HG02973 (cell line): ENCODE results near the gene STPG4.
"Not testable (repeated sequence)": the region's sequence is repeated elsewhere in the genome, so short reads cannot be mapped to it uniquely, and the experiment has no call there.

Source experiments
- ATAC-seq: cut with Tn5 transposase; IDR thresholded peaks from one replicate; pipeline ENCODE4 v1.9.1; 2021; ENCODE audit warnings: moderate library complexity; ENCODE audit not compliant: unreplicated experiment

The STPG4 gene

GRCh38 chr2:47155091-47155876 is at the start of gene STPG4:
STPG4 (minus strand) TSS chr2:47155308; CDS start chr2:47155251, 57 bp downstream.
- ATAC-seq = no peak

- no peak for ATAC-seq
Observed at GRCh38 chr2:47204691-47205090, 49.6 kb upstream of the STPG4 start.

- ATAC-seq = no peak
Observed at GRCh38 chr2:47203995-47204394, 48.9 kb upstream of the STPG4 start.

GRCh38 chr2:47201224-47201623 is 46.1 kb upstream of the STPG4 start:
- ATAC-seq = no peak

- ATAC-seq = no peak
Observed at GRCh38 chr2:47198985-47199451, 43.9 kb upstream of the STPG4 start.

GRCh38 chr2:47196499-47196898 is 41.4 kb upstream of the STPG4 start:
- no peak for ATAC-seq

GRCh38 chr2:47196046-47196445 is 40.9 kb upstream of the STPG4 start:
- ATAC-seq = no peak

- ATAC-seq = no peak
Observed at GRCh38 chr2:47195148-47195547, 40.0 kb upstream of the STPG4 start.

- ATAC-seq = no peak
Observed at GRCh38 chr2:47194410-47194809, 39.3 kb upstream of the STPG4 start.

GRCh38 chr2:47193607-47194006 is 38.5 kb upstream of the STPG4 start:
- ATAC-seq = no peak

GRCh38 chr2:47190188-47190881 is 35.2 kb upstream of the STPG4 start:
- ATAC-seq = no peak

GRCh38 chr2:47189635-47190034 is 34.5 kb upstream of the STPG4 start:
- ATAC-seq = no peak

GRCh38 chr2:47187069-47187468 is 32.0 kb upstream of the STPG4 start:
- ATAC-seq = no peak

- no peak for ATAC-seq
Observed at GRCh38 chr2:47186351-47186750, 31.2 kb upstream of the STPG4 start.

GRCh38 chr2:47185098-47185497 is 30.0 kb upstream of the STPG4 start:
- not testable (repeated sequence) for ATAC-seq

- ATAC-seq = no peak
Observed at GRCh38 chr2:47181176-47181575, 26.1 kb upstream of the STPG4 start.

- ATAC-seq = no peak
Observed at GRCh38 chr2:47180531-47180930, 25.4 kb upstream of the STPG4 start.

- no peak for ATAC-seq
Observed at GRCh38 chr2:47179388-47179787, 24.3 kb upstream of the STPG4 start.

GRCh38 chr2:47178341-47178740 is 23.2 kb upstream of the STPG4 start:
- ATAC-seq = no peak

- peak; percentile 5 for ATAC-seq
Observed at GRCh38 chr2:47177043-47177565, 22.0 kb upstream of the STPG4 start.

- no peak for ATAC-seq
Observed at GRCh38 chr2:47174733-47175361, 19.7 kb upstream of the STPG4 start.
